Kidney (tissue), 14 donors: ENCODE results near the gene CCM2L. TPM values are rescaled to one million over a fixed set of nuclear protein-coding genes. Genes with fewer than 3 reads are reported as not detected.

Source experiments
- DNase-seq, 5 donors: peaks; one replicate each; pipeline ENCODE4 v3.0.0-alpha.2; 2013 to 2020
- FAIRE-seq: peaks from 2 replicates; lab custom pipeline; 2012; peaks lifted over from hg19 to GRCh38; lab: Jason Lieb, UNC
- H3K27ac ChIP-seq, 2 donors: one replicate each; pipeline ENCODE4 v1.7.0; 2013; ENCODE audit warnings: low read depth in 2 of 2, low read length in 2 of 2, inconsistent platforms in 1 of 2
- H3K27me3 ChIP-seq: one replicate; pipeline ENCODE4 v1.7.1; 2013; ENCODE audit warnings: low read length, inconsistent platforms; ENCODE audit not compliant: control insufficient read depth, insufficient read depth
- H3K36me3 ChIP-seq, 3 donors: one replicate each; pipeline versions ENCODE4 v1.7.0 to v1.7.1; 2013; ENCODE audit warnings: low read length in 3 of 3, control low read depth in 1 of 3, inconsistent platforms in 1 of 3; ENCODE audit not compliant: insufficient read depth in 3 of 3, control insufficient read depth in 2 of 3
- H3K4me1 ChIP-seq, 3 donors: one replicate each; pipeline versions ENCODE4 v1.7.0 to v1.7.1; 2013; ENCODE audit warnings: low read length in 3 of 3, inconsistent platforms in 1 of 3, low read depth in 1 of 3; ENCODE audit not compliant: control insufficient read depth in 2 of 3, insufficient read depth in 2 of 3
- H3K4me3 ChIP-seq, 3 donors: one replicate each; pipeline versions ENCODE4 v1.7.0 to v1.8.1; 2013; ENCODE audit warnings: low read length in 3 of 3, control low read depth in 1 of 3, inconsistent platforms in 1 of 3
- H3K9ac ChIP-seq, 3 donors: one replicate each; pipeline versions ENCODE4 v1.7.0 to v1.7.1; 2013; ENCODE audit warnings: low read length in 3 of 3, control low read depth in 1 of 3, inconsistent platforms in 1 of 3
- H3K9me3 ChIP-seq, 3 donors: one replicate each; pipeline versions ENCODE4 v1.7.0 to v1.7.1; 2013; ENCODE audit warnings: low read length in 3 of 3, control low read depth in 1 of 3, inconsistent platforms in 1 of 3; ENCODE audit not compliant: control insufficient read depth in 2 of 3, insufficient read depth in 1 of 3
- CTCF ChIP-seq: IDR thresholded peaks from 3 replicates; pipeline ENCODE4 v1.5.1; 2012; ENCODE audit warnings: mild to moderate bottlenecking, moderate library complexity, borderline replicate concordance; ENCODE audit not compliant: insufficient read depth; ENCODE audit errors: extremely low read depth
- intact Hi-C: fragments of 100-400 bp; cut with DNase I; formaldehyde crosslinking; loops from one replicate; pipeline ENCODE4 v1.11.1; 2022
- polyA plus RNA-seq: library from polyadenylated mRNA; stranded (reverse); fragments of 350-450 nt; fragmentation: Illumina TruSeq; extraction: RNeasy Lipid Tissue Mini Kit (QIAGEN cat#74804); gene quantifications from one replicate; pipeline ENCODE4 v1.2.3, GENCODE V29; 2014; ENCODE audit warnings: low read depth, low replicate concordance; ENCODE audit not compliant: insufficient read depth
- total RNA-seq: library from RNA; stranded (reverse); fragmentation: NEBNext Ultra II Directional; extraction: Animal tissue kit (Norgen Biotek cat#: 25700); gene quantifications from one replicate; pipeline ENCODE4 v1.2.1, GENCODE V29; 2021
- donor health status: control.
- donor health status: control.
- donor health status: control.
- donor health status: control.
- donor health status: control.
- donor health status: DM: yes; HTN: yes; CAD: no.
- donor health status: Normal renal cell carcinoma (clear cell type).

CCM2L gene
- total and polyA plus RNA-seq, 2 donors from 2014 or later: 9.9 to 13.8 TPM

DNA sequence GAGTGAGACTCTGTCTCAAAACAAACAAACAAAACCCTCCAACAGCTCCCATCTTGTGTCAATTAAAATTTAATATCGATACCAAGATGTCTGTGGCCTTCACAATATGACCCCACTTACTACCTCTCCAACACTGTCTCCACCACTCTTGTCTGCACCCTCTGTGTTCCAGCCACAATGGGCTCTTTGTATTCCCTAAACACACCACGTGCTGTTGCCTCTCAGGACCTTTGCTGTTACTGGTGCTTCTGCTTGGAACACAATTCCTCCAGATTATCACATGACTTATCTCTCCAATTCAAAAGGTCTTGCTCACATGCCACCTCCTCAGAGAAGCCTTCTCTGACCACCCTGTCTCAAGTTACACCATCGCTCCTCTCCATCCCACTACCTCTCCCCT, 35.8 kb downstream of the CCM2L start:
- intact Hi-C loops: no loop called here
- FAIRE-seq (no peak), DNase-seq (no peak)
- Histone ChIP-seq H3K36me3 (no peaks in the 10 kb centered on the region), H3K27ac (no peak overlapping the region), H3K9me3 (no peaks in the 10 kb centered on the region), H3K9ac (no peak overlapping the region), H3K27me3 (peaks cover 11% of the 10 kb centered on the region), H3K4me3 (no peak overlapping the region), H3K4me1 (no peaks in the 10 kb centered on the region)
- TF ChIP-seq CTCF: no peak

DNA sequence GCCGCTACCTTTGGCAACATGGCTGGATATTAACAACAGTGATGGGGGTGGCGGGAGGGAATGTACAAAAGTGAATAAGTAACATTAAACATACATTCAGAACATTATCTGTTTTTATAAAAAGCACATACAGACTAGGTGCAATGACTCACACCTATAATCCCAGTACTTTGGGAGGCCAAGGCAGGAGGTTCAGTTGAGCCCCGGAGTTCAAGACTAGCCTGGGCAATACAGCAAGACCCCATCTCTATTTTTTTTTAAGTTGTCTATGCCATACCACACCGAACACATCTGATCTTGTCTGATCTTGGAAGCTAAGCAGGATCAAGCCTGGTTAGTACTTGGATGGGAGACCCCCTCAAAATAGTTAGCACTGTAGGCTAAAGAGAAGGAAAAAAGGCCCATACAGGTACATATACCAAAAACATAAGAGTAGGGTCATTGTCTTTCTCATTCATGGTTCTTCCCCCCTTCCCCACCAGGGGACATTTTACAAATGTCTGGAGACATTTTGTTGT, 40.1 kb downstream of the CCM2L start:
- Histone ChIP-seq H3K4me3 (no peak overlapping the region), H3K4me1 (no peaks in the 10 kb centered on the region), H3K9ac (no peak overlapping the region), H3K9me3 (no peaks in the 10 kb centered on the region), H3K36me3 (no peaks in the 10 kb centered on the region), H3K27ac (no peak overlapping the region), H3K27me3 (peaks cover 25% of the 10 kb centered on the region)
- TF ChIP-seq CTCF: no peak
- intact Hi-C loops: no loop called here
- DNase-seq: no peak
- no peak for FAIRE-seq

GRCh38 chr20:32050851-32051556, 40.8 kb downstream of the CCM2L start:
- FAIRE-seq (no peak), DNase-seq (no peak)
- no peaks in the 10 kb centered on the region for H3K4me1 ChIP-seq
- H3K9ac ChIP-seq: no peak overlapping the region
- no peaks in the 10 kb centered on the region for H3K9me3 ChIP-seq
- H3K36me3 ChIP-seq: no peaks in the 10 kb centered on the region
- no peak overlapping the region for H3K27ac ChIP-seq
- peaks cover 25% of the 10 kb centered on the region for H3K27me3 ChIP-seq
- intact Hi-C loops: no loop called here
- H3K4me3 ChIP-seq: no peak overlapping the region
- TF ChIP-seq CTCF: no peak
